GM21360 (cell line): ENCODE data around the gene NFS1.

Source experiments
- ATAC-seq: cut with Tn5 transposase; IDR thresholded peaks from one replicate; pipeline ENCODE4 v1.9.1; 2021; ENCODE audit warnings: mild to moderate bottlenecking, moderate library complexity; ENCODE audit not compliant: unreplicated experiment

NFS1 gene

GRCh38 chr20:35644806-35645205, 54.3 kb downstream of the NFS1 start:
- ATAC-seq, result no peak

- ATAC-seq, result no peak
Observed at GRCh38 chr20:35643045-35643444, 56.1 kb downstream of the NFS1 start.

- ATAC-seq, result no peak
Observed at GRCh38 chr20:35641743-35642142, 57.4 kb downstream of the NFS1 start.

- no peak for ATAC-seq
Observed at GRCh38 chr20:35640724-35641123, 58.4 kb downstream of the NFS1 start.

GRCh38 chr20:35638751-35639150, 60.4 kb downstream of the NFS1 start:
- no peak for ATAC-seq

GRCh38 chr20:35637276-35637675, 61.9 kb downstream of the NFS1 start:
- ATAC-seq, result no peak

GRCh38 chr20:35636095-35636494, 63.1 kb downstream of the NFS1 start:
- ATAC-seq, result no peak

- ATAC-seq, result no peak
Observed at GRCh38 chr20:35635652-35636051, 63.5 kb downstream of the NFS1 start.

- no peak for ATAC-seq
Observed at GRCh38 chr20:35632539-35633115, 66.5 kb downstream of the NFS1 start.

GRCh38 chr20:35630636-35631035, 68.5 kb downstream of the NFS1 start:
- no peak for ATAC-seq

GRCh38 chr20:35629427-35630145, 69.6 kb downstream of the NFS1 start:
- ATAC-seq, result no peak

- ATAC-seq, result no peak
Observed at GRCh38 chr20:35627121-35627520, 72.0 kb downstream of the NFS1 start.

GRCh38 chr20:35626386-35627001, 72.7 kb downstream of the NFS1 start:
- ATAC-seq, result no peak

- ATAC-seq, result no peak
Observed at GRCh38 chr20:35625584-35626385, 73.4 kb downstream of the NFS1 start.

- no peak for ATAC-seq
Observed at GRCh38 chr20:35621560-35621946, 77.6 kb downstream of the NFS1 start.

GRCh38 chr20:35620818-35621559, 78.2 kb downstream of the NFS1 start:
- ATAC-seq, result no peak

- no peak for ATAC-seq
Observed at GRCh38 chr20:35619196-35620095, 79.7 kb downstream of the NFS1 start.

GRCh38 chr20:35618263-35619131, 80.7 kb downstream of the NFS1 start:
- ATAC-seq, result no peak
